Measurements from ENCODE around the gene TTYH3.

TTYH3 gene

GRCh38 chr7:2598154-2598823 lies 33.5 kb upstream of the TTYH3 start:
- DNase-seq (ENCODE audit: extremely low read depth, insufficient read length) = no peak
- H3K36me3 ChIP-seq (ENCODE audit: control insufficient read depth, insufficient read depth, low read length) = no peaks in the 10 kb centered on the region; the same call in 1 of the 2 replicates
- no peak overlapping the region for H3K4me3 ChIP-seq (replicated peaks; ENCODE audit: low read depth, low read length)
- TF ChIP-seq CTCF (IDR thresholded peaks at IDR 0.05; ENCODE audit: insufficient read depth, low read length, poor library complexity, severe bottlenecking) = no peak
- H3K27me3 ChIP-seq (replicated peaks; ENCODE audit: control insufficient read depth, insufficient read depth, low read length) = no peaks in the 10 kb centered on the region

- H3K27me3 ChIP-seq (replicated peaks; ENCODE audit: control insufficient read depth, insufficient read depth, low read length) = no peaks in the 10 kb centered on the region
- TF ChIP-seq CTCF (IDR thresholded peaks at IDR 0.05; ENCODE audit: insufficient read depth, low read length, poor library complexity, severe bottlenecking) = no peak
- H3K36me3 ChIP-seq (ENCODE audit: control insufficient read depth, insufficient read depth, low read length) = no peaks in the 10 kb centered on the region; the same call in 1 of the 2 replicates
- H3K4me3 ChIP-seq (replicated peaks; ENCODE audit: low read depth, low read length) = no peak overlapping the region
- DNase-seq (ENCODE audit: extremely low read depth, insufficient read length) = no peak
These were observed 30.7 kb upstream of the TTYH3 start for GRCh38 chr7:2601065-2601464.

DNA sequence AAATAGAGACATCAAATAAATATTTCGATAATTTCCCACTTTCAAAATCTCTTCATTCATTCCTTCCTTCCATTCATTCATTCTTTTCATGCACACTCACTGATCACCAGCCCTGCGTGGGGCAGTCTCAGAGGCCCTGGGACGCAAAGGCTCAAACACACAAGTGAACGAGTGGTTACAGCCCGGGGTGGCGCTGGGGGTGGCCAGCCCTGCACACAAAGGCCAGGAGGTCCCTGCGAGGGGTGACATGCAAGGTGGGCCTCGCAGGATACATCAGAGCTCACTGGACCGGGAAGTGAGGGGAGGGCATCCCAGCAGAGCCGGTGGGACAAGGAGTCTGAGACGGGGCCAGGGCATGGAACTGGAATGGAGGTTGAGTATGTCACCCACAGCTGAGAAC lies 29.9 kb upstream of the TTYH3 start:
- DNase-seq (ENCODE audit: extremely low read depth, insufficient read length) = no peak
- TF ChIP-seq CTCF (IDR thresholded peaks at IDR 0.05; ENCODE audit: insufficient read depth, low read length, poor library complexity, severe bottlenecking) = no peak
- Histone ChIP-seq H3K4me3 (replicated peaks; ENCODE audit: low read depth, low read length) (no peak overlapping the region), H3K27me3 (replicated peaks; ENCODE audit: control insufficient read depth, insufficient read depth, low read length) (no peaks in the 10 kb centered on the region), H3K36me3 (ENCODE audit: control insufficient read depth, insufficient read depth, low read length) (no peaks in the 10 kb centered on the region; the same call in 1 of the 2 replicates)

- Histone ChIP-seq H3K36me3 (ENCODE audit: control insufficient read depth, insufficient read depth, low read length) (no peaks in the 10 kb centered on the region; the same call in 1 of the 2 replicates), H3K4me3 (replicated peaks; ENCODE audit: low read depth, low read length) (no peak overlapping the region), H3K27me3 (replicated peaks; ENCODE audit: control insufficient read depth, insufficient read depth, low read length) (no peaks in the 10 kb centered on the region)
- DNase-seq (ENCODE audit: extremely low read depth, insufficient read length) = no peak
- no peak for TF ChIP-seq CTCF (IDR thresholded peaks at IDR 0.05; ENCODE audit: insufficient read depth, low read length, poor library complexity, severe bottlenecking)
These were observed 29.3 kb upstream of the TTYH3 start for GRCh38 chr7:2602406-2603043.

DNA sequence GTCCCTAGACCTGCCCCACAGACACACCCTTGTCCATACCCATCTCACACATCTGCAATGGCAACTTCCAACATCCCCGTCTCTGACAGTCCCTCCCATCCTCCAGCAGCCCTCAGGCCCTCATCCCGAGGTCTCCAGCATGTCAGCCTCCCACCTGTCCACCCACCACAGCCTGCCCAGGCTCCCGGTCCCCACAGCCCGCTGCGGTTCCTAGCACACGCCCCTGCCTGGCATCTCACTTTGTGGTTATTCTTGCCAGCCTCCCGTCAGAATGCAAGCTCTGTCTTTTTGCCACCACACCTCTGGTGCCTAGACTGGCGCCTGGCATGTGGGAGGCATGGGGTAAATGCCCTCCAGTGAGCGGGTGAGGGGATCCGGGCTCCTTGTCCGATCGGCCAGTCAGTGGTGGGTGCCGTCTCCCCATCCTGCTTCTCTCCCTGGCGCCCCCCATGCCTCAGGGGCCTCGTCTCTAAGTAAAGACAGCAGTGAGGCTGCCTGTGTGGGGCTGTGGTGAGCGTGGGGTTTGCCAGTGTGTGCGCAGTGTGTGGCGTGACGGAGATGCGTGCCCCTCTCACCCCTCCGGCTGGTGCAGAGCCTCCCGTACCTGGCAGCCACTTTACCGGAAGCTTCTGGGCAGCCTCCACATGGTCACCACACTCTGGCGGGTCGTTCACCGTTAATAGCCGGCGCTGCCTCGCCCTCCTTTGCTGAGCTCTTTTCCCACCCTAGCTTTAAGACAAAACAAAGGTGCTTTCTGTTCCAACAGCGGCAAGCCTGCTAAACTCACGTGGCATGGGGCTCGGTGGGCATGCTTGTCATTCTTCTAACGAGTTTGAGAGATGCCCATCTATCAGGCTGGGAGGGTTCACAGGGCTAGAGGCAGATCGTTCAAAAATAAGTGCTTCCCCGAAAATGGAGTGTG lies 28.5 kb upstream of the TTYH3 start:
- no peak for DNase-seq (ENCODE audit: extremely low read depth, insufficient read length)
- H3K36me3 ChIP-seq (ENCODE audit: control insufficient read depth, insufficient read depth, low read length) = no peaks in the 10 kb centered on the region; the same call in 1 of the 2 replicates
- no peaks in the 10 kb centered on the region for H3K27me3 ChIP-seq (replicated peaks; ENCODE audit: control insufficient read depth, insufficient read depth, low read length)
- H3K4me3 ChIP-seq (replicated peaks; ENCODE audit: low read depth, low read length) = no peak overlapping the region
- TF ChIP-seq CTCF (IDR thresholded peaks at IDR 0.05; ENCODE audit: insufficient read depth, low read length, poor library complexity, severe bottlenecking) = no peak

Data from GM06990 (cell line).